Spleen (tissue), 7 donors: ENCODE measurements around the gene PRDM16.

Experiments
- CTCF ChIP-seq, 11 experiments: fragments of 200-600 bp in 7 of 11; fragments of 450-650 bp in 4 of 11; sonication (generic) in 4 of 11; IDR thresholded peaks in 8 of 11; conservative IDR thresholded peaks in 3 of 11; 1 replicate in 7 of 11; 2 replicates in 4 of 11; pipeline versions ENCODE4 v1.4.0 to v1.8.0; 2016 to 2021; ENCODE audit warnings: antibody characterized with exemption in 11 of 11, inconsistent platforms in 4 of 11, mild to moderate bottlenecking in 1 of 11
- POLR2A ChIP-seq, 3 donors: fragments of 450-650 bp; IDR thresholded peaks; one replicate each; pipeline ENCODE4 v1.5.1; 2017; ENCODE audit warnings: antibody characterized with exemption in 3 of 3, mild to moderate bottlenecking in 1 of 3
- donor health status: DM: no; HTN: no; CAD: no; lungs with moderate emphysema.
- donor health status: DM: no; HTN: no; CAD: no.
- donor health status: DM: no; HTN: no; CAD: no.

DNA sequence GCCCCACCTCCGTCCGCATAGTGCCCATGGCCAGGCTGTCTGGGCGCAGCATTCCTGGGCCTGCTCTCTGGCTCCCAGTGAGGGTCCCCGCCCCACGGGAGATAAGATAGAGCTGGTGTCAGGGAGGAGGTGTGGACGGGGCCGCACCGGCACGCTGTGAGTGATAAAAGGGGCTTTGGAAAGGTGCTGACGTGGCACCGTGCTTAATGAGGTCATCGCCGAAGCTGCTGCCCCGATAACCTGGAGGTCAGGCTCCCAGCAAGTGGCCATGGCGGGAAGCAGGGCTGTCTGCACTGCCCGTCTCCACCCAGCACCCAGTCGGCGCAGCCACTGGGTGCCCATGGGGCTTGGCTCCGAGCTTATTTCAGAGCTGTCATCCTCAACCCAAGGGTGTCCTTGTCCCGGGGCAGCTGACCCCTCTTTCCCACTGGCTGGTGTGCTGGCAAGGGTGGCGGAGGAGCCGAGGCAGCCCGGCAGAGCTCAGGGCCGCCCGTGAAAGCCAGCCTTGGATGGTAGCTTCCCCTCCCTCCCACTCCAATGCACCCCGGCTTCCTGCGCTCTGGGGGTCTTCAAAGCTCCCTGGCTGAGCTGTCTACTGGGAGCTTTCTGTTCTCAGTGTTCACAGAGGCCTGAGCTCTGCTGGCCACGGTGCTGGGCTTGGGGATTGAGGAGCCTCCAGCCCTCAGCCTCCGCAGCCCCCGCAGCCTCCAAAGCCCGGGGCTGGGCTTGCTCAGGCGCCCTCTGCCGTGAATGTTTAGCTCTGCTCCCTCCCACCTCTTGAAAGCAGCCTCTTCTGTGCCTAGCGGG, 280.4 kb downstream of the PRDM16 start:
- TF ChIP-seq POLR2A (IDR thresholded peaks at IDR 0.05) (no peak), CTCF (IDR thresholded peaks at IDR 0.05 in 8 of 11, conservative IDR thresholded peaks at IDR 0.05 in 3 of 11) (peak in 1 of 11 experiments; percentile 7)
